ENCODE data around the gene RAB5B.

Gene RAB5B

GRCh38 chr12:55973599-55974307, at the start of gene RAB5B:
RAB5B (plus strand) TSS chr12:55974078; CDS start chr12:55986961, 12,883 bp downstream.
- peak; percentile 99 to 100 for DNase-seq

- DNase-seq = no peak
Measured at GRCh38 chr12:55925371-55925770, 48.5 kb upstream of the RAB5B start.

- DNase-seq = no peak
Measured at GRCh38 chr12:55925870-55926737, 47.8 kb upstream of the RAB5B start.

- peak; percentile 88 to 90 for DNase-seq
Measured at GRCh38 chr12:55926738-55927587, 46.9 kb upstream of the RAB5B start.

GRCh38 chr12:55927588-55928502, 46.0 kb upstream of the RAB5B start, which contains the start of gene PYM1:
PYM1 (minus strand) TSS chr12:55927894; CDS start chr12:55927761, 133 bp downstream.
- DNase-seq = peak; percentile 34 to 70

GRCh38 chr12:55929306-55929791, 44.5 kb upstream of the RAB5B start:
- DNase-seq = no peak

- peak; percentile 40 to 69 for DNase-seq
Measured at GRCh38 chr12:55930771-55931316, 43.0 kb upstream of the RAB5B start, which contains the start of gene DGKA. DGKA (plus strand) TSS chr12:55931162; CDS start chr12:55936504, 5,342 bp downstream.

GRCh38 chr12:55931317-55931779, 42.5 kb upstream of the RAB5B start:
- no peak for DNase-seq

GRCh38 chr12:55931780-55932550, 41.9 kb upstream of the RAB5B start:
- DNase-seq = peak in 1 of 2 experiments; percentile 13

- peak in 1 of 2 experiments; percentile 10 for DNase-seq
Measured at GRCh38 chr12:55932551-55932910, 41.3 kb upstream of the RAB5B start.

- no peak for DNase-seq
Measured at GRCh38 chr12:55933169-55933798, 40.6 kb upstream of the RAB5B start.

- no peak for DNase-seq
Measured at GRCh38 chr12:55933799-55934742, 39.8 kb upstream of the RAB5B start.

GRCh38 chr12:55934773-55935172, 39.1 kb upstream of the RAB5B start:
- DNase-seq = no peak

- DNase-seq = no peak
Measured at GRCh38 chr12:55935738-55936151, 38.1 kb upstream of the RAB5B start.

GRCh38 chr12:55937981-55938380, 35.9 kb upstream of the RAB5B start:
- no peak for DNase-seq

GRCh38 chr12:55938826-55939501, 34.9 kb upstream of the RAB5B start:
- DNase-seq = no peak

- peak; percentile 74 to 78 for DNase-seq
Measured at GRCh38 chr12:55940065-55940732, 33.7 kb upstream of the RAB5B start.

Measured in SHP77 (cell line).